Heart left ventricle (tissue), 13 donors: ENCODE results near the gene TBC1D8B.

Experiments
- CTCF ChIP-seq, 12 donors: fragments of 200-600 bp; sonication (generic) in 4 of 12; IDR thresholded peaks; one replicate each; pipeline versions ENCODE4 v1.5.0 to v1.8.0; 2018 to 2022; ENCODE audit warnings: antibody characterized with exemption in 12 of 12, mild to moderate bottlenecking in 5 of 12
- POLR2A ChIP-seq, 2 donors: fragments of 450-650 bp; IDR thresholded peaks; one replicate each; pipeline ENCODE4 v1.6.1; 2017; ENCODE audit warnings: antibody characterized with exemption in 2 of 2, mild to moderate bottlenecking in 2 of 2, moderate library complexity in 2 of 2
- donor health status: ischemic (EF 13 %, LVEDD 7.1; RV severe dilation, severe dysfunction).
- donor health status: DM: no; HTN: yes; CAD: no.
- donor health status: DM: no; HTN: no; CAD: no.
- donor health status: ischemic (EF 25% LVEDD 6.9; RV normal size, moderate dysfunction).
- donor health status: ischemic (EF 25% LVEDD 5.7; RV mildly dilated, moderate dysfunction).
- donor health status: ischemic (EF 35%, LVEDD 5.7; RV mildly dilated, moderate dysfunction).
- donor health status: nonischemic (EF 11% LVEDD 7.7; RV severe dilation, severe dysfunction).
- donor health status: DM: yes; HTN: yes; CAD: no.
- donor health status: PGD.
- donor health status: ischemic (EF 29% LVEDD 5.4; RV normal size, mild dysfunction).
- donor health status: nonischemic (EF 23%, LVEDD 6.1; RV moderate dilation, normal function).

GRCh38 chrX:106894392-106894909 lies 92.0 kb downstream of the TBC1D8B start:
- TF ChIP-seq POLR2A (IDR thresholded peaks at IDR 0.05) (no peak), CTCF (IDR thresholded peaks at IDR 0.05) (peak; percentile 60 to 89 (median 72))
